Liver (tissue), 9 donors: ENCODE measurements around the gene ZNF274. TPM values are rescaled to one million over a fixed set of nuclear protein-coding genes. Genes with fewer than 3 reads are reported as not detected.

Experiments
- DNase-seq: peaks from one replicate; pipeline ENCODE4 v3.0.0-alpha.2; 2017; ENCODE audit warnings: low spot score
- H3K27ac ChIP-seq, 2 donors: one replicate each; pipeline ENCODE4 v1.7.0; 2013; ENCODE audit warnings: inconsistent platforms in 2 of 2, low read length in 2 of 2, control low read depth in 1 of 2, low read depth in 1 of 2, mild to moderate bottlenecking in 1 of 2
- H3K27me3 ChIP-seq, 4 donors: one replicate each; pipeline versions ENCODE4 v1.6.1 to v1.7.0; 2013; ENCODE audit warnings: low read length in 3 of 4, inconsistent platforms in 1 of 4, mild to moderate bottlenecking in 1 of 4, moderate library complexity in 1 of 4; ENCODE audit not compliant: control insufficient read depth in 4 of 4, insufficient read depth in 4 of 4
- H3K36me3 ChIP-seq, 4 donors: one replicate each; pipeline versions ENCODE4 v1.6.1 to v1.7.0; 2013; ENCODE audit warnings: low read length in 3 of 4, mild to moderate bottlenecking in 3 of 4, low read depth in 1 of 4, moderate library complexity in 1 of 4; ENCODE audit not compliant: control insufficient read depth in 4 of 4, insufficient read depth in 3 of 4
- H3K4me1 ChIP-seq, 4 donors: one replicate each; pipeline versions ENCODE4 v1.6.1 to v1.7.0; 2013; ENCODE audit warnings: low read length in 3 of 4, mild to moderate bottlenecking in 3 of 4, moderate library complexity in 1 of 4; ENCODE audit not compliant: control insufficient read depth in 4 of 4, insufficient read depth in 4 of 4
- H3K4me3 ChIP-seq, 3 donors: one replicate each; pipeline versions ENCODE4 v1.6.1 to v1.7.0; 2013; ENCODE audit warnings: low read length in 3 of 3, control low read depth in 1 of 3, low read depth in 1 of 3, mild to moderate bottlenecking in 1 of 3
- H3K9ac ChIP-seq, 2 donors: one replicate each; pipeline ENCODE4 v1.7.0; 2013; ENCODE audit warnings: low read length in 2 of 2, mild to moderate bottlenecking in 2 of 2, moderate library complexity in 2 of 2, control low read depth in 1 of 2, low read depth in 1 of 2
- H3K9me3 ChIP-seq, 4 donors: one replicate each; pipeline versions ENCODE4 v1.6.1 to v1.7.0; 2013; ENCODE audit warnings: low read length in 3 of 4; ENCODE audit not compliant: control insufficient read depth in 4 of 4
- ATF3 ChIP-seq: IDR thresholded peaks from 2 replicates; pipeline ENCODE4 v1.6.1; 2016; ENCODE audit warnings: antibody characterized with exemption
- CTCF ChIP-seq: fragments of 150-350 bp; IDR thresholded peaks from 2 replicates; pipeline ENCODE4 v1.5.1; 2017; ENCODE audit warnings: improper control_type of control experiment, low read depth, low read length; ENCODE audit not compliant: missing input control
- EGR1 ChIP-seq, 2 donors: IDR thresholded peaks; 2 replicates each; pipeline ENCODE4 v1.6.1; 2016 to 2018; ENCODE audit warnings: antibody characterized with exemption in 2 of 2, low read depth in 2 of 2
- FOXA1 ChIP-seq: IDR thresholded peaks from 2 replicates; pipeline ENCODE4 v1.6.1; 2016; ENCODE audit warnings: antibody characterized with exemption
- FOXA2 ChIP-seq: IDR thresholded peaks from 2 replicates; pipeline ENCODE4 v1.6.1; 2016; ENCODE audit warnings: antibody characterized with exemption
- GABPA ChIP-seq, 2 donors: IDR thresholded peaks in 1 of 2; conservative IDR thresholded peaks in 1 of 2; 2 replicates each; pipeline ENCODE4 v1.6.1; 2016; ENCODE audit warnings: antibody characterized with exemption in 2 of 2, mild to moderate bottlenecking in 1 of 2, moderate library complexity in 1 of 2
- HNF4A ChIP-seq, 2 donors: conservative IDR thresholded peaks; 2 replicates each; pipeline ENCODE4 v1.6.1; 2016; ENCODE audit warnings: antibody characterized with exemption in 2 of 2, mild to moderate bottlenecking in 2 of 2
- HNF4G ChIP-seq: IDR thresholded peaks from 2 replicates; pipeline ENCODE4 v1.6.1; 2016; ENCODE audit warnings: antibody characterized with exemption
- JUND ChIP-seq, 2 donors: IDR thresholded peaks; 2 replicates each; pipeline ENCODE4 v1.6.1; 2016; ENCODE audit warnings: antibody characterized with exemption in 2 of 2
- MAX ChIP-seq: IDR thresholded peaks from 2 replicates; pipeline ENCODE4 v1.6.1; 2016; ENCODE audit warnings: antibody characterized with exemption
- NR2F2 ChIP-seq: IDR thresholded peaks from 2 replicates; pipeline ENCODE4 v1.6.1; 2016; ENCODE audit warnings: antibody characterized with exemption
- RAD21 ChIP-seq, 2 donors: IDR thresholded peaks; 2 replicates each; pipeline ENCODE4 v1.6.1; 2016; ENCODE audit warnings: antibody characterized with exemption in 2 of 2, mild to moderate bottlenecking in 2 of 2
- REST ChIP-seq: IDR thresholded peaks from 2 replicates; pipeline ENCODE4 v1.6.1; 2016; ENCODE audit warnings: antibody characterized with exemption, mild to moderate bottlenecking
- RXRA ChIP-seq, 2 donors: IDR thresholded peaks; 2 replicates each; pipeline ENCODE4 v1.6.1; 2017 to 2018; ENCODE audit warnings: antibody characterized with exemption in 2 of 2, mild to moderate bottlenecking in 1 of 2
- SP1 ChIP-seq: IDR thresholded peaks from 2 replicates; pipeline ENCODE4 v1.6.1; 2018; ENCODE audit warnings: antibody characterized with exemption, mild to moderate bottlenecking
- TAF1 ChIP-seq: conservative IDR thresholded peaks from 2 replicates; pipeline ENCODE4 v1.6.1; 2016; ENCODE audit warnings: antibody characterized with exemption, mild to moderate bottlenecking
- YY1 ChIP-seq: IDR thresholded peaks from 2 replicates; pipeline ENCODE4 v1.6.1; 2016; ENCODE audit warnings: antibody characterized with exemption, mild to moderate bottlenecking
- ZBTB33 ChIP-seq: IDR thresholded peaks from 2 replicates; pipeline ENCODE4 v1.6.1; 2016; ENCODE audit warnings: antibody characterized with exemption
- WGBS: extraction: QIAGEN DNeasy Blood & Tissue Kit; methylation state at CpG from one replicate; pipeline ENCODE4 v1.1.7; 2013; 5-methylcytosine and 5-hydroxymethylcytosine counted together
- polyA plus RNA-seq, 2 donors: library from polyadenylated mRNA; stranded (reverse) in 1 of 2; unstranded in 1 of 2; fragments of 200-250 nt in 1 of 2; fragments of >200 nt in 1 of 2; fragmentation: Nextera tagmentation in 1 of 2; extraction: Ambion mirVana in 1 of 2; gene quantifications; one replicate each; pipeline versions ENCODE4 v1.2.1 to v1.2.3, GENCODE V29; 2013 to 2015
- total RNA-seq, 2 donors: library from RNA; depleted of rRNA; stranded (reverse); fragments of >200 nt; gene quantifications; one replicate each; pipeline ENCODE4 v1.2.3, GENCODE V29; 2014
- donor health status: healthy.
- donor health status: healthy.
- donor health status: healthy.
- donor health status: healthy.
- donor health status: healthy.

Gene ZNF274
- total and polyA plus RNA-seq, 4 donors: 5.7 to 18.2 (median 11.9) TPM

GRCh38 chr19:58212336-58213074 lies 29.6 kb downstream of the ZNF274 start:
- TF ChIP-seq REST (no peak), YY1 (no peak), RXRA (IDR thresholded peaks at IDR 0.05) (no peak), HNF4A (conservative IDR thresholded peaks at IDR 0.05) (no peak), SP1 (no peak), TAF1 (no peak), EGR1 (IDR thresholded peaks at IDR 0.05; ENCODE audit: low read depth in 2 of 2) (no peak), ZBTB33 (no peak), NR2F2 (no peak), JUND (IDR thresholded peaks at IDR 0.05) (no peak), FOXA2 (no peak), HNF4G (no peak), ATF3 (no peak), RAD21 (IDR thresholded peaks at IDR 0.05) (no peak), CTCF (no peak), MAX (no peak), GABPA (IDR thresholded peaks at IDR 0.05 in 1 of 2, conservative IDR thresholded peaks at IDR 0.05 in 1 of 2) (no peak), FOXA1 (no peak)
- H3K27ac ChIP-seq: no peak overlapping the region
- peak overlapping the region in 2 of 3 donors; percentile 49 to 70 for H3K4me3 ChIP-seq

More at GRCh38 chr19:58212336-58213074, 29.6 kb downstream of the ZNF274 start:
- Histone ChIP-seq H3K27me3 (no peaks in the 10 kb centered on the region), H3K9ac (no peak overlapping the region), H3K9me3 (peaks cover 83 to 98% (median 94%) of the 10 kb centered on the region in 4 donors), H3K4me1 (no peaks in the 10 kb centered on the region), H3K36me3 (peaks cover 30 to 64% (median 62%) of the 10 kb centered on the region in 4 donors)
- WGBS: 97% methylated on average over 17 of the region's 17 CpGs
- DNase-seq: no peak
